ENCODE measurements around the gene GAS5.
"Not testable (repeated sequence)": the region's sequence is repeated elsewhere in the genome, so short reads cannot be mapped to it uniquely, and the experiment has no call there.

GAS5 gene

DNA sequence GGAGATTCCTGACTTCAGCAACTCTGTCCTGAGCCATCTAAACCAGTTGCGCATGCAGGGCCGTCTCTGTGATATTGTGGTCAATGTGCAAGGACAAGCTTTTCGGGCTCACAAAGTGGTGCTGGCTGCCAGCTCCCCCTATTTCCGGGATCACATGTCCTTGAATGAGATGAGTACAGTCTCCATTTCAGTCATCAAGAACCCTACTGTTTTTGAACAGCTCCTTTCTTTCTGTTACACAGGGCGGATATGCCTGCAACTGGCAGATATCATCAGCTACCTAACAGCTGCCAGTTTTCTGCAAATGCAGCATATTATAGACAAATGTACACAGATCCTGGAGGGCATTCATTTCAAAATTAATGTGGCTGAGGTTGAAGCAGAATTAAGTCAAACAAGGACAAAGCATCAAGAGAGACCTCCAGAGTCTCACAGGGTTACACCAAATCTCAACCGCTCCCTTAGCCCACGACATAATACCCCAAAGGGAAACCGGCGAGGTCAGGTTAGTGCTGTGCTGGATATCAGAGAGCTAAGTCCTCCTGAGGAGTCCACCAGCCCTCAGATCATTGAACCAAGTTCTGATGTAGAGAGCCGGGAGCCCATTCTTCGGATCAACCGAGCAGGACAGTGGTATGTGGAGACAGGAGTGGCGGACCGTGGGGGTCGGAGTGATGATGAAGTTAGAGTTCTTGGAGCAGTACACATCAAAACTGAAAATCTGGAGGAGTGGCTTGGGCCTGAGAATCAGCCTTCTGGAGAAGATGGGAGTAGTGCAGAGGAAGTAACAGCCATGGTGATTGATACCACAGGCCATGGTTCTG is 2.7 kb upstream of the GAS5 start:
- peak in 1 of 3 donors; percentile 13 for DNase-seq (ENCODE audit: low read depth in 2 of 3, low spot score in 1 of 3)

DNA sequence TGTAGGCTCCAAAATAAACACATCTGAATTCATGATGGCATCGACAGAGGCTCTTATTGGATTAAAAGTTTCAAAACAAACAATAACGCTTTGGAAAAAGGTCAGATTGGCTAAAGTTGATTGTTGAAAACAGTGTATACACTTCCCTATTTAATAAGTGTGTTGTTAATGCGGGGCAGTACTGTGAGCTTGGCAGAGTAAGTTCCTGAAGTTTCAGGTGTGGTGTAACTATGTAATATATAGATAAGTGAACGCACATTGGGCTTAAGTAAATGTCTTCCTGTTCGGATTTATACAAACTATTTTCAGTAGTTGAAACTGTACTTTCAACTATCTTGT is 1.2 kb upstream of the GAS5 start:
- no peak for DNase-seq (ENCODE audit: low read depth in 2 of 3, low spot score in 1 of 3)

DNA sequence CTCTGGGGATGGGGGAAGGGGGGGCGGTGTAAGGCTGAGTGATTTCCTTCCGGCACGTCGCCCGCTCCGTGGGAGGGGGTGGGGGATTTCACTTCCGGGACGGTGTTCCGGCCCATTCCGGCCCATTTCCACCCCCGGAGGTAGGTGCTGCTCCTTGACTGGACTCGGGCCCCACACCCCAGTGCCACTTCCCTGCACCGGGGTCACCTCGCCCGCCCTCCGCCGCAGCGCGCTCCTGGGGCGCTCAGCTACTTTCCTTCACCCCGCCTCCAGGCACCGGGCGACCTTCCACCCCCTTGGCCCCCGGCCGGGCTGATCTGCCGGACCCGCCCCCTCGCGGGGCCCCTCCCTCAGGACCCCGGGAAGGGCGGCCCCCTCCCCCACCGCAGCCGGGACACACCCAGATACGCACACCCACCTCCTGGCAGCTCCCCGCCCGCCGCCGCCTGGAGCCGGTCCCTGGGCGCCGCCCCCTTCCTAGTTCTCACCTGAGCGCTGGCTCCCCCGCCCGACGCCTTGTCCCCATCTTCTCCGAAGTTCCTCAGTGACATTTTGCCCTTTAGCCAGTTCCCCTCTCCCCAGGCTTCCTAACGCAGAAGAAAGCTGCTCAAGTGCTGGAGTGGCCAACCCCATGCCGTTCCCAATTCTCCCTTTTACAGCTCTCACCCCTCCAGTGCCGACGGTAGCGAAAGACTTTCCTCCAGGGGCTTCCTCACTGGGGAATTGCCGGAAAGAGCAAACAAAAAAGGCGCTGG is 654 bp upstream of the GAS5 start, which contains the start of gene ZBTB37:
TSS of gene ZBTB37 (plus strand) at position 115 of the 755 bp plus-strand sequence. CDS start 1,846 bp downstream, outside the sequence.
- DNase-seq (ENCODE audit: low read depth in 2 of 3, low spot score in 1 of 3), result peak; percentile 91 to 93 (median 92)

DNA sequence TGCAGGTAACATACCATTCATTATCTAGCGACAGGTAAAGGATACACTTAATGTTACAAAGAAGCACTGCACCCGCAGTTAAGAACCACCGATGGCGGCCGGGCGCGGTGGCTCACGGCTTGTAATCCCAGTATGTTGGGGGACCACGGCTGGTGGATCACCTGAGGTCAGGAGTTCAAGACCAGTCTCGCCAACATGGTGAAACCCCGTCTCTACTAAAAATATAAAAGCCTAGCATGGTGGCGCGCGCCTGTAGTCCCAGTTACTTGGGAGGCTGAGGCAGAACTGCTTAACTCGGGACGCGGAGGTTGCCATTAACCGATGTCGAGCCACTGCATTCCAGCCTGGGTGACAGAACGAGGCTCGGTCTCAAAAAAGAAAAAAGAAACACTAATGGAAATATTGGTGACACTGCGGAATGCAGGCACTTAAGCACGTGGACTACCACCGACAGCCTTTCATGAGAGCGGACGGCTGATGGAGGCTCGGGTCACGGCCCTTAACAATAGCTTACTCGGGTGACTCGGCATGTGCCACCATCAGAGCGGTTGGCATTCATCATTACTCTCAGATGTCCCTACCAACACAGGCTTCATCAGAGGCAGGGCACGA is 542 bp downstream of the GAS5 start:
- DNase-seq (ENCODE audit: low read depth in 2 of 3, low spot score in 1 of 3), result peak in 1 of 3 donors; percentile 37

DNA sequence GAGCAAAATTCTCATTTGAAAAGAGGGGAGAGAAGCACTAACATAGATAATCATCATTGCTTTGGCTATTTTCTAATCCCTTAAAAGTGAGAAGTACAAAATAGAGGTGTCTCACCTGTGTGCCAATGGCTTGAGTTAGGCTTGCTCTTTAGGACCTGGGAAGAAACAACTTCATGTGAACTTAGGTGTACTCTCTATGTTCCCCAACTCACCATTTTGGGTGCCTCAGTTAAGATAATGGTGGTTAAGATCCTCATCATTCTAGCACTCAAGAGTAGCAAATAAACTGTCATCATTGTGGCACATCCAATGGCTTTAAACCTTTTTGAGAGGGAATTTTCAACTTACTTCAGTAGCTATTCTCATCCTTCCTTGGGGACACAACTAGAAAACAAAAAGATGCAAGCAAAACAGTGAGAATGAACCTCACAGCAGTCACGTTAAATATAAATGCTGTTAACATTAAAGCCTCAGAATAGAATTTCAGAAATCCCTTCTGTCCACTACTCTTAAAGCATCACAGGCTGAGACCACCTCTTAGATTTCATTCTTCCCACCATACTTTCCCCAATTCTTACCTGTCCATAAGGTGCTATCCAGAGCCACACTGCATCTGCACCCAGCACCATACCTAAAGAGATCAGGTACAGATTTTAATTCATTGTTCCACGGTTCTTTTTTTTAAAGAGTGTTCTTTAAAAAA is 1.2 kb downstream of the GAS5 start:
- DNase-seq (ENCODE audit: low read depth in 2 of 3, low spot score in 1 of 3), result no peak

DNA sequence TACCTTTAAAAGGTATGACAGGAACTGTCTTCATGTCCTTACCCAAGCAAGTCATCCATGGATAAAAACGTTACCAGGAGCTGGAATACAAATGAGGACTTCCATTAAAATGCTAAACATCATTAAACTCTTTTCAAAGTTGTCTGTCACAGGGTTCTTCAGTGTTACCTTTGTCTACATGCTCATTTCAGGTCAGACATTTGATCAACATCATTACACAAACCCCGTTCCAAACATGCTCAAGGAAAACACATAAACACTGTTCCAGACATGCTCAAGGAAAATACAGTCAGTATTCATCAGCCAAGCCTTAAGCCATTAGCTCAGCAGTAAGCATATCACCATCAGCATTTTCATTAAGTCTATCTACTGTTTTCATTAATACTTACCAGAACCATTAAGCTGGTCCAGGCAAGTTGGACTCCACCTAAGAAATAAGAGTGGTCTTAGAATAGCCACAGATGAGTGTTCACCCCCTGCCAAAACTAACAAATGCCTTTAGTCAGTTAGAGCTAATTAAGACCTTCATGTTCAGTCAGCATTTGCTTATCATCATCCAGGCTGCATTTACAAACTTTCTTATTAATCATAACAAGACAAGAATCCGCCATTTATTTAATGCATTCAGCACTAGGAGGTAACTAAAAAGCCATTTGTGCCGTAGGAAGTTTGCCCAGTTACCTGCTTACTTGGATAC is 2.2 kb downstream of the GAS5 start:
- no peak for DNase-seq (ENCODE audit: low read depth in 2 of 3, low spot score in 1 of 3)

DNA sequence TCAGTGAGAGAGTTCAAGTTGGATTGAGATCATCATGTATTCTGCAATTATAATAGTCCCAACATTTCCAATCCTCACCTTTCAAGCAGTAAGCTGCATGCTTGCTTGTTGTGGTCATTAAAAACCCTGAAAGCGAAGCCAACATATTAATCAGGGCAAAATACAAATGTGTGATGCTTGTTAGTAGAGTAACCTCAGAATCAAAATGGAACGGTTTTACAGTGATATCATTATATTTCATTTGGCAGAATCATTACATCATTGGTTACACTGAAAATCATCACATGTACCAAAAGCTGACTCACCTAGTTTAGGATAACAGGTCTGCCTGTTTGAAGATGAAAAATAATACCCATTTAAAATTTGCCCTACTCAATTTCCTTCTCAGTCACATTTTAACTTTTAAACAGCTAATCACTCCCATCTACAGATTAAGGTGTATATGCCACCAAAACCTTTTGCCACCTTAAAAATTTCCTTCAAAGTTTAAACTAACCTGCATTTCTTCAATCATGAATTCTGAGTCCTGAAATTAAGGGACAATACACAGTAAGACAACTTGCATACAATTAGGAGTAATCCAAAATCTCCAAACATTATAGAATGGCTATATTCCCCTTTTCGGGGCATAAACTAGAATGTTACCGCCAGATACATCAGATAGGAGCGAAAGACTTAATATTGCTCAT is 3.5 kb downstream of the GAS5 start:
- no peak for DNase-seq (ENCODE audit: low read depth in 2 of 3, low spot score in 1 of 3)

DNA sequence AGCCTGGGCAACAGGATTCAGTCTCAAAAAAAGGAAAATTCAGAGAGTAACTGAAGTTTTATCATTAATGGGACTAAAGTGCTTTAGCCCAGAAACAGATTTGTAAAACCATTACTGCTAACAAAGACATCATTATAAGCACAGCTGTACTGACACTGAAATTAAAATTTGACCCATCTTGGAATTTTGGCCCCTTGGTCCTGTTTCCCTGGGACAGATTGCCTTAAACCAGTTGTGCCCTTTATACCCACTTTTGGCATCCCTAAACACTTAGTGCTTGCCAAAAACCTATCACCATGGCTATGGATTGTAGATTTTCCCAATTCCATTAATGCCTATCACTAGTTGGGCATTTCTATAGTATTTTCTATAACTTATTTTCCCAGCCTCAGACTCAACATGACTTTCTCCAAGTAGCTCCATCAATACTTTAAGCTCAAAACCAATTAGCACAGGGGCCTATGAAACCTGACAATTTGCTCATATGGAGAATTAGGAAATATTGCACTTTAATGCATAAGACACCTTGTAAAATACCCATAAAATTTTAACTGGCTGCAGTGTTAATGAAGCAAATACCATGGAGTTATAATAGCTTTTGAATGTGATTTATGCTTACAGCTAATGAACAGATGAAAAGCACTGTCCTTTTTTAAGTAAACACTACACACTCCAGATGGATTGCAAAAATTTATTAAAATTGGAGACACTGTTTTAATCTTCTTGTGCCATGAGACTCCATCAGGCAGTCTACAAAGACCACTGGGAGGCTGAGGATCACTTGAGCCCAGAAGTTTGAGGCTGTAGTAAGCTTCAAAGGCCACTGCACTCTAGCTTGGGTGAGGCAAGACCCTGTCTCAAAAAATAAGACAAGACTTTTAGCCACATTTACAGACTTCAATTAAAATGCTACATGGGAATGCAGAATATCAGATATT is 4.3 kb downstream of the GAS5 start:
- no peak for DNase-seq (ENCODE audit: low read depth in 2 of 3, low spot score in 1 of 3)

DNA sequence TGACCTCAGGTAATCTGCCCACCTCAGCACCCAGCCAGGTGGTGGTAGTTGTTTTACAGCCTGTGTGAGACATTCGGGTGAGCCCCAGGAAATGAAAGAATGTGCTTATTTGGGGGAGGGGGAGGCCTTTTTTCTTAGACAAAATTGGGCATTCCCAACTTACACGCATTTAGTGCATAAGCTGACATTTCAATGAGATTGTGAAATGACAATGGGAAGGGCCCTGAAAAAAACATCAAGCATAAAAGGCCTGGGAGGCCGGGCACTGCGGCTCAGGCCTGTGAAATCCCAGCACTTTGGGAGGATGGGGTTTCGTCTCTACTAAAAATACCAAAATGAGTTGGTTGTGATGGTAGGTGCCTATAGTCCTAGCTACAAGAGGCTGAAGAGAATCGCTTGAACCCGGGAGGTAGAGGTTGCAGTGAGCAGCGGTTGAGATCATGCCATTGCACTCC is 5.0 kb downstream of the GAS5 start:
- no peak for DNase-seq (ENCODE audit: low read depth in 2 of 3, low spot score in 1 of 3)

DNA sequence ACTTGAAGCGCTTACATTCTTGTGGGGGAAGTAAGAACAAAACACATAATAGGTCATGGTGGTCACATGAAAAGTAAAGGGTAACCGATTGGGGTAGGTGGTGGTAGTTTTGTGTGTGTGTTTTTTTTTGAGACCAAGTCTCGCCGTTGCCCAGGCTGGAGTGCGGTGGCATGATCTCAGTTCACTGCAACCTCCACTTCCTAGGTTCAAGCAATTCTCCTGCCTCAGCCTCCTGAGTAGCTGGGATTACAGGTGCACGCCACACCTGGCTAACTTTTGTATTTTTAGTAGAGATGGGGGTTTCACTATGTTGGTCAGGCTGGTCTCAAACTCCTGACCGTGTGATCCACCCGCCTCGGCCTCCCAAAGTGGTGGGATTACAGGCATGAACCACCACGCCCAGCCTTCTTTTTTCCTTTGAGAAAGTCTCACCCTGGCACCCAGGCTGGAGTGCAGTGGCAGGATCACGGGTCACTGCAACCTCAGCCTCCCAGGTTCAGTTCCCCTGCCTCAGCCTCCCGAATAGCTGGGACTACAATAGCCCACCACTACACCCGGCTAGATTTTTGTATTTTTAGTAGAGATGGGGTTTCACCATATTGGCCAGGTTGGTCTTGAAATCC is 5.5 kb downstream of the GAS5 start:
- DNase-seq (ENCODE audit: low read depth in 2 of 3, low spot score in 1 of 3), result peak in 1 of 3 donors; percentile 27

DNA sequence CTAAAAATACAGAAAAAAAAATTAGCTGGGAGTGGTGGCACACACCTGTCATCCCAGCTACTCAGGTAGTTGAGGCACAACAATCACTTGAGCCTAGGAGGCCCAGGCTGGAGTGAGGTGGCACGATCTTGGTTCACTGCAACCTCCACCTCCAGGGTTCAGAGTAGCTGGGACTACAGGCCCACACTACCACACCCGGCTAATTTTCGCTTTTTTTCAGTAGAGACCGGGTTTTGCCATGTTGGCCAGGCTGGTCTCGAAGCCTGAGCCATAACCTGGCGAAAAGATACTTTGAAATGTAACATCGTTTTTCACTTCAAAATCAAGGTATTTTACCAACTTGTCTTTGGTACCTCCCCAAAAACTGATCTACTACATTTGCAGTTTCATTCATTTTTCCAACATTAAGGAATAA is 6.1 kb downstream of the GAS5 start:
- peak in 1 of 3 donors; percentile 39 for DNase-seq (ENCODE audit: low read depth in 2 of 3, low spot score in 1 of 3)

DNA sequence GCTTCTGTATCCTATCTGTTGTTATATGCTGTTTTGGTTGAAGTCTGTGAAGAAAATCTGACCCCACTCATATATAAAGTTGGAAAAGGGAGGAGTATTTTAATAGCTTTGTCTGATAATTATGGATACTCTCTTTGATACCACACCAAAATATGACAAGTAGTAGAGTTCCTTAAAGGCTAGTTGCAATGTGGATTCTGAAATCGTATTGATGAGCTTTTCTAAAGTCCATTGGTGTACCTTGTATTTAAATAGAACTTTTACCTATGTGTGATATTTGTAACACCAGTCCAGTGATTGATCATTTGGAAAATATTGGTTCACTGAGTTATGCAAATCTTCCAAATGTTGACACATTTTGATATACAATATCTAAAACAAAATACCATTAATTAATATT is 7.7 kb downstream of the GAS5 start:
- no peak for DNase-seq (ENCODE audit: low read depth in 2 of 3, low spot score in 1 of 3)

DNA sequence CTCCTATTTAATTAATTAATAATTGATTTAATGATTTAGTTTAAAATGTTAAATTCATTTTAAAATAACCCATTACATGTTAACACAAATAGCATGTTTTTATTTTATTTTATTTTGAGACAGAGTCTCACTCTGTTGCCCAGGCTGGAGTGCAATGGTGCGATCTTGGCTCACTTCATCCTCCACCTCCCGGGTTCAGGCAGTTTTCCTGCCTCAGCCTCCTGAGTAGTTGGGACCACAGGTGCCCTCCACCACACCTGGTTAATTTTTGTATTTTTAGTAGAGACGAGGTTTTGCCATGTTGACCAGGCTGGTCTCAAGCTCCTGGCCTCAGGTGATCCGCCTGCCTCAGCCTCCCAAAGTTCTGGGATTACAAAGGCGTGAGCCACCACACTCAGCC is 8.2 kb downstream of the GAS5 start:
- DNase-seq (ENCODE audit: low read depth in 2 of 3, low spot score in 1 of 3), result not testable (repeated sequence)

DNA sequence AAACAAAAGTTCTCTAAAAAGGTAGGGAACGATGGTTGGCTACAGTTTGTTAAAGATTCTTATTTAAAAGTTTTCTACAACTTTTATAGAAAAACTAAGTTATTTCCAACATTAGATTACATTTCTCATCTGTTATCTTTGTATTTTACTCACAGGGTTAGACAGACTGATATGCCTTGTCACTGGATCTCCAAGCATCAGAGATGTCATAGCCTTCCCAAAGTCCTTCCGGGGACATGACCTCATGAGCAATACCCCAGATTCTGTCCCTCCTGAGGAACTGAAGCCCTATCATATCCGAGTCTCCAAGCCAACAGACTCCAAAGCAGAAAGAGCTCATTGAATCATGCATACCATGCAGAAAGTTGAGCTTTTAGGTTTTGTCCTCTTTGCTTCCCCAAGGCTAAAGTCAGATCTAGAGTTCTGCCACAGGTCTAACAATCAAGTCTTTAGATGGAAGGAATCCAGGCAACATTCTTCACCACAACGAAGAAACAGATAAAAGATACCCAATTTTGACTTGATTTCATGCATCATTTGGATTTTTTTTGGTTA is 10.3 kb downstream of the GAS5 start:
- DNase-seq (ENCODE audit: low read depth in 2 of 3, low spot score in 1 of 3), result no peak

DNA sequence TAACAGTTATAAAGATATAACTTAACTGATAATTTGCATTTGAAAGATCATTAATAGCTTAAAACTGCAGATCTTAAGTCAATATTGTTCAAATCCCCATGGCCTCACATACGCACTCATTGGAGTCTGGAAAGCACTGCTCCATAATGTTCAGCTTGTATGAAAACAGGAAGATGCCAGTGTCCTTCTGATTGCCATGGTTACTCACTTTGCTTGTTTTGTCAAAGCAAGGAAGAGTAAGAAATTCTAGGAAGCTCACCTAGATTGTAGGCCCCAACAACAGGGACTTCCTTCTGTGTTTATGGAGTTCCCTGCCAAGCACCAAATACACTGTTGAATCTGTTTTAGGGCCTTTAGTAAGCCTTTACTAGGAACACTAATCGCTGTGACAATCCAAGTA is 10.9 kb downstream of the GAS5 start:
- no peak for DNase-seq (ENCODE audit: low read depth in 2 of 3, low spot score in 1 of 3)

DNA sequence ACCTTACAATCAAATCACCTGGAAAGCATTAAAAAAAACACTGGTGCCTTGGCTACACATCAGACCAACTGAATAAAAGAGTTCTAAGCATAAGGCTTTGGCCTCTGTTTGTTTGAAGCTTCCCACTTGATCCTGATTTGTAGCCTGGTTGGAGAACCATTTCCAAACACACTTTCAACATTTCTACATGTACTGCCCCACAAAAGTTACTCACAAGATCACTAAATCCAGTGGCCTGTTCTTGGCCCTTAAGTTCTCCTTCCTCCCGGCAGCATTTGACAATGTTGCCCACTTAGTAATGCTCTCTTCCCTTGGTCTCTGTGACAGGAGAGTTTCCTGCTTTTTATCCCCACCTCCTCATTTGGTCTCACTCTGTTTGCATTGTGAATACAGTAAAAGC is 11.8 kb downstream of the GAS5 start:
- no peak for DNase-seq (ENCODE audit: low read depth in 2 of 3, low spot score in 1 of 3)

DNA sequence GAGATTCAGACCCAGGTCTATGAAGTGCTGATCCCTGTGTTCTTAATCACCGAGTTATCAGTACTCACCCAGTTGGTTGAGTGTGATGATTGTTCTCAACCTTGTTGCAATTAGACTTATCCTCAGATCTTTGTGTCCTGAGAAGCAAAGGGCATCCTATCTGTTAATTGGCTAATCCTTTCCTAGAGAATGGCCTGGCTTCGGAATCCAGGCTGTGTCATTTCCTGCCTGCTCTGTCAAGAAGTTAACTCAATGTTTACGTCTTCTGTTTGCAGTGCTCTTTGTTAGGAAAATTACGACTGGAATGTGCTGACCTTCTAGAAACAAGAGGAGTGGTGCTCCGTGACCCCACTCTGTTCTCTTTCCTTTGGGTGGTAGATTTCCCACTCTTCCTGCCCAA is 14.7 kb downstream of the GAS5 start:
- no peak for DNase-seq (ENCODE audit: low read depth in 2 of 3, low spot score in 1 of 3)

DNA sequence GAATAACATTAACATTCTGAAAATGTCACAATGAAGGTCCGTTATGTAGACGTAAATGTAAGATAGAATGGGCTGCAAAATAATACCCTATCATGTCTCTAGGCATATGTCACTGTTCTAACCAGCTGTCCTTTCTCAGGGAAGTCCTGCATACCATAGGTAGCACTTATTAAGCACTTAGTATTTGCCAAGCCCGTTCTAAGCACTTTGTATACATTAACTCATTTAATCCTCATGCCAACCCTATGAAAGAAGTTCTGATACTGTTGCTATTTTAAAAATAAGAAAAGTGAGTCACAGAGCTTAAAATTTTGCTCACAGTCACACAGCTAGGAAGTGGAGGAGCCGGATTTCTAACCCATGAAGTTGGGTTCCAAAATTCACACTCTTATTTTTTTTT is 15.7 kb downstream of the GAS5 start:
- no peak for DNase-seq (ENCODE audit: low read depth in 2 of 3, low spot score in 1 of 3)
